Keratinocyte (primary cell): ENCODE measurements around the gene SEPHS1. TPM values are rescaled to one million over a fixed set of nuclear protein-coding genes. Genes with fewer than 3 reads are reported as not detected.

Source experiments
- DNase-seq: peaks from one replicate; pipeline ENCODE4 v3.0.0-alpha.2; 2011; ENCODE audit warnings: low read depth, missing footprints, low spot score
- FAIRE-seq: peaks from 2 replicates; lab custom pipeline; 2011; peaks lifted over from hg19 to GRCh38; lab: Jason Lieb, UNC
- H2AFZ ChIP-seq: 2 replicates; pipeline ENCODE4 v1.6.0; 2012; ENCODE audit warnings: low read length, control low read depth, inconsistent platforms; ENCODE audit not compliant: control insufficient read depth
- H3K27ac ChIP-seq: 2 replicates; pipeline ENCODE4 v1.5.1; 2011; ENCODE audit warnings: low read length; ENCODE audit not compliant: control insufficient read depth, insufficient read depth
- H3K27me3 ChIP-seq: 3 replicates; pipeline ENCODE4 v1.6.0; 2011; ENCODE audit warnings: low read length; ENCODE audit not compliant: control insufficient read depth, insufficient read depth; ENCODE audit errors: extremely low read depth
- H3K36me3 ChIP-seq, 2 experiments: 2 replicates in 1 of 2; 3 replicates in 1 of 2; pipeline ENCODE4 v1.5.1; 2011; ENCODE audit warnings: low read length in 2 of 2, mild to moderate bottlenecking in 1 of 2; ENCODE audit not compliant: control insufficient read depth in 2 of 2, insufficient read depth in 2 of 2; ENCODE audit errors: extremely low read depth in 1 of 2
- H3K4me1 ChIP-seq: 3 replicates; pipeline ENCODE4 v1.5.1; 2011; ENCODE audit warnings: low read length; ENCODE audit not compliant: control insufficient read depth, insufficient read depth; ENCODE audit errors: extremely low read depth
- H3K4me2 ChIP-seq: 3 replicates; pipeline ENCODE4 v1.6.0; 2011; ENCODE audit warnings: low read depth, low read length; ENCODE audit not compliant: control insufficient read depth, insufficient read depth; ENCODE audit errors: extremely low read depth
- H3K4me3 ChIP-seq, 3 experiments: fragments of 200-600 bp in 1 of 3; sonication (generic) in 1 of 3; 2 replicates in 2 of 3; 3 replicates in 1 of 3; pipeline ENCODE4 v1.5.1; 2011 to 2016; ENCODE audit warnings: low read length in 3 of 3, mild to moderate bottlenecking in 3 of 3, control low read depth in 2 of 3, inconsistent platforms in 1 of 3, low read depth in 1 of 3, mixed read lengths in 1 of 3, mixed run types in 1 of 3, moderate library complexity in 1 of 3; ENCODE audit not compliant: control insufficient read depth in 2 of 3, insufficient read depth in 2 of 3; ENCODE audit errors: extremely low read depth in 1 of 3
- H3K79me2 ChIP-seq: 2 replicates; pipeline ENCODE4 v1.6.0; 2012; ENCODE audit warnings: low read length; ENCODE audit not compliant: control insufficient read depth, insufficient read depth
- H3K9ac ChIP-seq: 3 replicates; pipeline ENCODE4 v1.6.0; 2011; ENCODE audit warnings: low read length; ENCODE audit not compliant: control insufficient read depth, insufficient read depth; ENCODE audit errors: extremely low read depth
- H3K9me1 ChIP-seq: 3 replicates; pipeline ENCODE4 v1.6.0; 2011; ENCODE audit warnings: low read length; ENCODE audit not compliant: control insufficient read depth, insufficient read depth; ENCODE audit errors: extremely low read depth
- H3K9me3 ChIP-seq: 2 replicates; pipeline ENCODE4 v1.5.1; 2012; ENCODE audit warnings: low read depth, low read length; ENCODE audit not compliant: control insufficient read depth
- H4K20me1 ChIP-seq: 3 replicates; pipeline ENCODE4 v1.6.0; 2011; ENCODE audit warnings: low read length; ENCODE audit not compliant: control insufficient read depth, insufficient read depth; ENCODE audit errors: extremely low read depth
- CTCF ChIP-seq, 3 experiments: IDR thresholded peaks in 1 of 3; conservative IDR thresholded peaks in 1 of 3; optimal IDR thresholded peaks in 1 of 3; 2 replicates in 2 of 3; 3 replicates in 1 of 3; pipeline versions ENCODE3 to v1.5.1; 2011; ENCODE audit warnings: low read length in 3 of 3, mild to moderate bottlenecking in 3 of 3, moderate library complexity in 2 of 3, control low read depth in 1 of 3, inconsistent platforms in 1 of 3; ENCODE audit not compliant: insufficient read depth in 2 of 3; ENCODE audit errors: extremely low read depth in 1 of 3
- EZH2 ChIP-seq: IDR thresholded peaks from one replicate; pipeline ENCODE4 v1.6.1; 2012; ENCODE audit warnings: inconsistent platforms, mild to moderate bottlenecking, low read length, moderate library complexity
- dilution Hi-C: fragments of 300-500 bp; cut with MboI; formaldehyde crosslinking; loops from one replicate; pipeline ENCODE4 v1.7.0; 2020; ENCODE audit warnings: low sequenced_read_pairs; ENCODE audit not compliant: extremely low pct_ligation_motif_present
- polyA plus RNA-seq, 5 experiments: library from polyadenylated mRNA; depleted of rRNA in 3 of 5; stranded (reverse) in 3 of 5; stranded (forward) in 1 of 5; unstranded in 1 of 5; fragments of >200 nt; gene quantifications; 1 replicate in 1 of 5; 2 replicates in 3 of 5; 3 replicates in 1 of 5; pipeline versions ENCODE4 v1.2.1 to v1.2.3, GENCODE V29; 2011 to 2012; ENCODE audit warnings: missing spikeins in 2 of 5, low read depth in 1 of 5, low replicate concordance in 1 of 5

Gene SEPHS1
- polyA plus RNA-seq, 1 donor (not counting 4 experiments of a cell fraction or from before 2014, with no cell fraction given): 65.4 TPM

- Histone ChIP-seq H3K9me3 (no peaks in the 10 kb centered on the region), H3K9me1 (no peaks in the 10 kb centered on the region), H2AFZ (no peak overlapping the region), H3K27ac (no peak overlapping the region), H4K20me1 (no peaks in the 10 kb centered on the region), H3K9ac (no peak overlapping the region), H3K79me2 (no peaks in the 10 kb centered on the region), H3K36me3 (no peaks in the 10 kb centered on the region), H3K27me3 (no peaks in the 10 kb centered on the region), H3K4me2 (no peak overlapping the region), H3K4me1 (no peaks in the 10 kb centered on the region), H3K4me3 (no peak overlapping the region)
- FAIRE-seq: no peak
- dilution Hi-C loops: no loop called here
- TF ChIP-seq EZH2 (no peak), CTCF (optimal IDR thresholded peaks at IDR 0.05 in 1 of 3, IDR thresholded peaks at IDR 0.05 in 1 of 3, conservative IDR thresholded peaks at IDR 0.05 in 1 of 3; ENCODE audit: extremely low read depth in 1 of 3, insufficient read depth in 2 of 3, low read length in 3 of 3) (no peak)
- DNase-seq: no peak
Observed at GRCh38 chr10:13291821-13292773, 56.0 kb downstream of the SEPHS1 start.

GRCh38 chr10:13291061-13291460 lies 57.0 kb downstream of the SEPHS1 start:
- H3K9ac ChIP-seq: no peak overlapping the region
- no peaks in the 10 kb centered on the region for H3K9me1 ChIP-seq
- H3K4me1 ChIP-seq: no peaks in the 10 kb centered on the region
- H3K79me2 ChIP-seq: no peaks in the 10 kb centered on the region
- no peaks in the 10 kb centered on the region for H4K20me1 ChIP-seq
- no peaks in the 10 kb centered on the region for H3K9me3 ChIP-seq
- FAIRE-seq: no peak
- no peak for DNase-seq
- TF ChIP-seq CTCF (optimal IDR thresholded peaks at IDR 0.05 in 1 of 3, IDR thresholded peaks at IDR 0.05 in 1 of 3, conservative IDR thresholded peaks at IDR 0.05 in 1 of 3; ENCODE audit: extremely low read depth in 1 of 3, insufficient read depth in 2 of 3, low read length in 3 of 3): no peak
- no peak for TF ChIP-seq EZH2
- H3K27ac ChIP-seq: no peak overlapping the region
- dilution Hi-C loops: no loop called here
- H2AFZ ChIP-seq: no peak overlapping the region
- no peaks in the 10 kb centered on the region for H3K27me3 ChIP-seq
- H3K4me2 ChIP-seq: no peak overlapping the region
- no peak overlapping the region for H3K4me3 ChIP-seq
- H3K36me3 ChIP-seq: no peaks in the 10 kb centered on the region
